Loucy (cell line): ENCODE measurements around the gene C19orf25.

Source experiments
- CTCF ChIP-seq: fragments of 200-600 bp; sonication (generic); conservative IDR thresholded peaks from 2 replicates; pipeline ENCODE4 v1.5.1; 2014; ENCODE audit warnings: mild to moderate bottlenecking, antibody characterized with exemption, low read length
- EZH2phosphoT487 ChIP-seq: fragments of 200-600 bp; IDR thresholded peaks from 2 replicates; pipeline ENCODE4 v1.6.1; 2018; ENCODE audit warnings: antibody characterized with exemption, mild to moderate bottlenecking, moderate library complexity, borderline replicate concordance

DNA sequence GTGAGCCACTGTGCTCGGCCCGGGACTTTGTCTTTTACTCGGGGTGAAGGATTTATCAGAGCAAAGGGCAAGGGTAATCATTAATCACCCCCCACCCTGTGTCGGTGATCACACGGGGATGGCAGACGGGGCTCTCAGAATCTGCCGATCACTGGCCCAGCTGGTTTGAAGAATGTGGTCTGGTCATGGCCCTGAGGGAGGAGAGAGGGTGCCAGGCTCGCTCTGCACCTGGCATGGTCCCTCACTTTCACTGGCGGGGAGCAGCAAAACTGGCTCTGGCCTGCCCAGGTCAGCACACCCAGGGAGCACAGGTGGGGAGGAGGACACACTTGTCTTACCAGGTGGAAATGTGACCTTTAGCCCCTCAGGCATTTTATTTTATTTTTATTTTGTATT is 22.2 kb upstream of the C19orf25 start:
- TF ChIP-seq CTCF (no peak), EZH2phosphoT487 (no peak)
